COLO668 (cell line): ENCODE results near the gene MBD3L1.

ENCODE experiments used
- DNase-seq: peaks from one replicate; lab custom pipeline; 2025; ENCODE audit not compliant: unreplicated experiment; lab: John Stamatoyannopoulos, UW

Gene MBD3L1

GRCh38 chr19:8880868-8881488 is 48.8 kb downstream of the MBD3L1 start:
- DNase-seq: no peak

- DNase-seq: no peak
Observed at GRCh38 chr19:8881512-8881911, 49.3 kb downstream of the MBD3L1 start.

GRCh38 chr19:8884416-8884815 is 52.2 kb downstream of the MBD3L1 start:
- no peak for DNase-seq

- no peak for DNase-seq
Observed at GRCh38 chr19:8887364-8887763, 55.2 kb downstream of the MBD3L1 start.

- DNase-seq: no peak
Observed at GRCh38 chr19:8890260-8890659, 58.1 kb downstream of the MBD3L1 start.
